GM18508 (cell line): ENCODE data around the gene SPRYD4.
"Not testable (repeated sequence)": the region's sequence is repeated elsewhere in the genome, so short reads cannot be mapped to it uniquely, and the experiment has no call there.

Experiments used
- ATAC-seq: cut with Tn5 transposase; IDR thresholded peaks from one replicate; pipeline ENCODE4 v1.9.1; 2021; ENCODE audit warnings: moderate number of reproducible peaks; ENCODE audit not compliant: insufficient read depth, unreplicated experiment

The SPRYD4 gene

GRCh38 chr12:56468216-56469006 lies at the start of gene SPRYD4:
Gene SPRYD4, plus strand, starts transcription at chr12:56468578. Its CDS starts 14 bp downstream, at chr12:56468592.
- ATAC-seq, result no peak

- ATAC-seq, result no peak
These were observed 48.0 kb upstream of the SPRYD4 start for GRCh38 chr12:56420411-56420810.

- ATAC-seq, result no peak
These were observed 43.2 kb upstream of the SPRYD4 start for GRCh38 chr12:56425193-56425592.

- no peak for ATAC-seq
These were observed 42.4 kb upstream of the SPRYD4 start for GRCh38 chr12:56425940-56426438.

- ATAC-seq, result no peak
These were observed 37.1 kb upstream of the SPRYD4 start for GRCh38 chr12:56431288-56431687.

GRCh38 chr12:56431850-56432249 lies 36.5 kb upstream of the SPRYD4 start:
- ATAC-seq, result no peak

GRCh38 chr12:56434828-56435227 lies 33.5 kb upstream of the SPRYD4 start:
- no peak for ATAC-seq

GRCh38 chr12:56437430-56438176 lies 30.8 kb upstream of the SPRYD4 start:
- no peak for ATAC-seq

- ATAC-seq, result not testable (repeated sequence)
These were observed 25.2 kb upstream of the SPRYD4 start for GRCh38 chr12:56443208-56443607.

- ATAC-seq, result peak; percentile 50
These were observed 19.3 kb upstream of the SPRYD4 start, which contains the start of gene TIMELESS for GRCh38 chr12:56448860-56449621. Gene TIMELESS, minus strand, starts transcription at chr12:56449426. Its CDS starts 15,256 bp downstream, at chr12:56434170.

GRCh38 chr12:56449622-56449984 lies 18.8 kb upstream of the SPRYD4 start:
- ATAC-seq, result no peak

- no peak for ATAC-seq
These were observed 18.1 kb upstream of the SPRYD4 start for GRCh38 chr12:56450241-56450640.

- no peak for ATAC-seq
These were observed 17.2 kb upstream of the SPRYD4 start for GRCh38 chr12:56451147-56451546.

GRCh38 chr12:56454557-56454956 lies 13.8 kb upstream of the SPRYD4 start, which contains the start of gene MIP:
Gene MIP, minus strand, starts transcription at chr12:56454657. Its CDS starts 44 bp downstream, at chr12:56454613.
- no peak for ATAC-seq

GRCh38 chr12:56457817-56458216 lies 10.6 kb upstream of the SPRYD4 start:
- ATAC-seq, result no peak

- ATAC-seq, result no peak
These were observed 6.9 kb upstream of the SPRYD4 start for GRCh38 chr12:56461235-56462159.

GRCh38 chr12:56462565-56462964 lies 5.8 kb upstream of the SPRYD4 start:
- ATAC-seq, result no peak

GRCh38 chr12:56469007-56469930 lies 891 bp downstream of the SPRYD4 start:
- ATAC-seq, result no peak
